ENCODE measurements around the gene GPSM3.
A peak's percentile ranks its signal among the peaks of the same experiment; 100 is the strongest.
"Not testable (repeated sequence)": the region's sequence is repeated elsewhere in the genome, so short reads cannot be mapped to it uniquely, and the experiment has no call there.

Gene GPSM3, protein sequence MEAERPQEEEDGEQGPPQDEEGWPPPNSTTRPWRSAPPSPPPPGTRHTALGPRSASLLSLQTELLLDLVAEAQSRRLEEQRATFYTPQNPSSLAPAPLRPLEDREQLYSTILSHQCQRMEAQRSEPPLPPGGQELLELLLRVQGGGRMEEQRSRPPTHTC

DNA sequence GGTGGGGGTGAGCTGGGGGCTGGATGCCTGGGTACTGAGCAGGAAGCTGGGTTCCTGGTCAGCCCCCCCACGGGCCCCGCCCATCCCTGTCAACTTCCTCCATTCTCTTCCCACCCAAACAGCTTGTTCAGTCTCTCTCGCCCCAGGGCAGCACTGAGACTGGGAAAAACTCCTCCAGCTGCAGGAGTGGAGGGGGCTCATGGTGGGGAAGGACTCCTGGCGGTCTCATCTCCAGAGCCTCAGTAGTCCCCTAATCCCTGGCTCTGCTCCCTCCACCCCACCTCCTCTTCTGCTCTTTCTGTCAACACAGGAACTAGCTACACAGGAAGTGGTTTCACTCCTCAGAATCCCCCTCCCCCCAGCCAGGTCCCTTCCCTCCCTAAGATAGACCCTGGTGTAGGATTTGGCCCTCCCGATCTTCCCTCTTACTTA is at the start of gene GPSM3:
TSS of gene GPSM3 (minus strand) at position 36 of the 432 bp plus-strand sequence. CDS start 130 bp downstream, outside the sequence.
- peak; percentile 56 for DNase-seq

DNA sequence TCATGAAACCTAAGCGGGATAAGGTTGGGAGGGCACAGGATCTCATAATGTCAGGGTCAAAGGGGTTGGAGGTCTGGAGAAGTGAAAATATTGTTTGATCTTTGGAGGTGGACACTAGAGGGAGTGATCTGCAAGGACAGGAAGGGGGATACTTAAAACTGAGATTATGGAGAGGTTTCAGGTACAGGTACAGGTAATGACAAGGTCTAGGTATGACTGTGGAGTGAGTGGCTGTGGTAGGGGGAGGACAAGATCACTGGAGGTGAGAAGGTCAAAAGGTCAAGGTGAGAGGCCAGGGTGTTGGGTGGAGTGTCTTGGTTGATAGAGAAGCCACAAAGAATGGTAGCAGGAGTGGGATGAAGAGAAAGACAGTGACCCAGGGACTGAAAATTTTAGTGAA is 48.2 kb upstream of the GPSM3 start:
- DNase-seq, result no peak

DNA sequence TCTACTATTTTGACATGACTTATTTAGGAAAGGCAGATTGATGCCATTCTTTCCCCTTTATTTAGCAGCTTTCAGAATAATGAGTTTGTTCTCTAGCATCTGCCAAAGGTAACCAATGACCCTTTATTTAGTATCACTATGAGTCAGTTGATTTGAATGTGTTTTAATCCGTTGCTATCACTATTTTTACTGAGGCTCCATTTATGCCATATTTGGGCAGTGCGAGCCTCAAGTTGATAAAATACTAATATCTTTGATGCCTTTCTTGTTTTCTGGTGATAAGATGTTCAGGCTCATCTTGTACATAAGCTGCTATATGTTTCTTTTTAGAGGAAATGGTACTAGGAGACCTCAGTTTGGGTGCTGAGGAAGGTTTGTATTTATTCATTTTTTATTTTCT is 47.0 kb upstream of the GPSM3 start:
- no peak for DNase-seq

DNA sequence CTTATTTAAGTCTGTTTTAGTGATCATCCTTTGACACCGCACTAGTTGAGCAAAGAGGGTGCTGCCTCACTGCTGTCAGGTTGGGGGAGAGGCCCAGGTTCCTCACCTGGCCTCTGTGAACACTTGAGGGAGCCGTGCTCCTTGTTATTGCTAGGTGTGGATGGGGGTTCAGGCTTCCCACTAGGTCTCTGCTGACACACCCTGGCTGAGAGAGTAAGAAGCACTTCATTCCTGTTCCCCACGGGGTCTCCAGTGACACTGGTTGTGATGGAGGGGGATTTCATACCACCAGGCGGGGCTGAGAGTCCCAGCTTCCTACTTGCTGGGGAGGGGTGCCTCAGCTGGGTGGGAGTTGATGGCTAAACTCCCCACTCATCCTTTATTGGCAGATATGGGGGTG is 42.5 kb upstream of the GPSM3 start:
- DNase-seq, result no peak

DNA sequence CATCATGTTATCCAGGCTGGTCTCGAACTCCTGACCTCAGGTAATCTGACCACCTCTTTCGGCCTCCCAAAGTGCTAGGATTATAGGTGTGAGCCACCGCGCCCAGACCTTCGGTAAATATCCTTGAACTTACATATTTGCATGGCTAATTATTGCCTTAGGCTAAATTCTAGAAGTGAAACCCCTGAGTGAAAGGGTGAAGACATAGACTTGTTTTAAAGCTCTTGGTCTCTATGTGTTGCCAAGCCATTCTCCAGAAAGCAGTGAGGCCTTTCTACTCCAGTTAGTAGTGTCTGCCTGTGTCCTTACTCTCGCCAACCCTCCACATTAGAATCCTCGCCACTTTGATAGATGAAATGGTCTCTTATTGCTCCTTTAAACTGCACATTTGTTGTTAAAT is 34.0 kb upstream of the GPSM3 start:
- DNase-seq, result no peak

DNA sequence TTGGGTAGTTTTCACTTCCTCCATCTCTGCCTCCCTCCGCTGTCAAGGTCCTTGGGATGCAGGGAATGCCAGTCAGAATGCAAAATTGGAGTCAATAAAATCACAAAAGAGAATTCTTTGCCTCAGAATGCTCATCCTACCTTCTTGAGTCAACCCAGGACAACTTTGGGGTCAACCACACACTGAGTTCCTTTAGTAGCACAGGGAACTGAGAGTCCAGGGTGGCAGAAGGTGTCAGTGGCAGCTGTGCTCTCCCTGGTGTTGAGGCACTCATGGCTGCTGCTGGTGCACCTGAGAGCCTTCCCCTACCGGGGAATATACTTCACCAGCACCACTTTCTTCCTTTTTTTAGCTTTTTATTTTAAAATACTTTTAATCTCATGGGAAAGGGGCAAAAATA is 32.3 kb upstream of the GPSM3 start:
- DNase-seq, result no peak

DNA sequence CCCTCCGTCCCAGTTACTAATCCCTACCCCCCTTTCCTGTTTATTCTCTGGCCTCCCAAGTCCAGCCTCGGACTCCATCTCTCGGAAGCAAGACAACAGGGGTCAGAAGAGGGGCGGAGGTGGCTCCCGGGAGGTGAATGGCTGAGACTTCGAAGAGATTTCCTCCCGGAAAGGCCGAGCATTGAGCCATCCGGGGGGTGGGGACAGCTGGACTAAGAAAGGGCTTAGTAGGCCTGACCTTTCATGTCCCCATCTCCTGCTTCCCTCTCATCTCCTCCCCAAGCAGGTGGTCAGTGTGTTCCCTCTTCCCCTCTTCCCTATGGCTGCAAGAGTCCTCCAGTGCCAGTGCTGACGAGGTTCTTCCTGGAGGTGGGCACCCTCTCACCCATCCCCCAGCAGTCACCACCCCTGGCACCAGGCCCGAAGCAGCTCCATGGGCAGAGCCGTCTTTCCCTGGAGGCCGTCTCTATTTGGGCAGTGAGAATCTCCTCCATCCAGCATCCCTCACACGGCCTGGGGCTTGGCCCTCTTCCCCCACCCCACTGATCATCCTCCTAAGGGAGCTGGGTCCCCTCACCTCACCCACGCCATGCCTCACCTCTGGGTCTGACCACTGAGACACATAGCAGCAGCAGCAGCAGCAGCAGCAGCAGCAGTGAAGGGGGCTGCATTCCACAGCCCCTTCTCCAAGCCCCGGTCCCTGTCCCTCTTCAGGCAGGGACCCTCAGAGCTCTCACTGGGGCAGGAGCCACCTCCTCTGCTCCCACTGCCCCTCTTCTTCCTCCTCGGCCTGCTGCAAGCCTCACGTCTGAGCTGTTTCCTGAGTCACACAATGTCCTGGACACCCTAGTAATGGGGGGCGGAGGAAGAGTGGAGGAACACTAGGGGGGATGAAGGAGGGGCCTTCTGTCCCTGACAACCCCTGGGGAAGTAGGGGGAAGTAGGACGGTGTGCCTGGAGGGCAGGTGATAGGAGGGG is 31.1 kb upstream of the GPSM3 start, which contains the start of gene NOTCH4:
TSS of gene NOTCH4 (minus strand) at position 810 of the 978 bp plus-strand sequence. CDS start at position 671, 139 bp downstream.
- DNase-seq, result no peak

DNA sequence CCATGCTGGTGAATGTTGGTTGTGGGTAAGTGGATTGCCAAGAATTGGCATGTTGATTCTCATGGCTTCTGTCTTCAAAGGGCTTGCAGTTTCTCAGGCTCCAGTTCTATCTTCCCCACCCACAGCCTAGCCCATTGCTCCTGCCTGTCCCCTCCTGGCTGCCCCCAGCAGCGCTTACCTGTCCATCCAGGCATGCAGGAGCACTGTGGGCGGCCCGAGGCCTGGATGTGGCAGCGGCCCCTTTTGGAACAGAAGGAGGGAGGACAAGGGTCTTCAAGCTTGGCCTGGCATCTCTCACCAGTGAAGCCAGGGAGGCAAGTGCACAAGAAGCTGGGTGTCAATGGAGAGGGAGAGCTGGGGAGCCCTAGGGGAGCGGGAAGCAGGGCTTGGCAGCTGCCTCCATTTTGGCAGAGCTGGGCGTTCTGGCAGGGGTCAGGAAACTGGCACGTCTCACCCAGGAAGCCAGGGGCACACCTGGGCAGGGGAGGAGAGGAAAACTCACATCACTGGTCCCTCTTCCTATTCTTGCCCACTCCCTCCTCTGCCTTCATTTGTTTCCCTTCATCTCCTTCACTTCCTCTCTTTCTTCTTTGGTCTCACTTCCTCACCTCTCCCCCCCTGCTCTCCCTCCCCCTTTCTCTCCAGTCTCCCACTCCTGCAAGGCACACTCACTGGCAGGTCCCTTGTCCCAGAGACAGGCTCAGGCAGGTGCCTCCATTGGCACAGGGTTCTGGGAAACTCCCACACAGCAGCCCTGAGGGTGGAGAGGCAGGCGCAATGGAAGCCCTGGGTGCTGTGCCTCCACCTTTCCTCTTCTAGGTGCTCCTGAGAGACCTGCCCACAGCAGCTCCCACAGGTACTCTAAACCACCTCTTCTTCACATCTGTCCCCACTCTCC is 30.1 kb upstream of the GPSM3 start:
- DNase-seq, result no peak

DNA sequence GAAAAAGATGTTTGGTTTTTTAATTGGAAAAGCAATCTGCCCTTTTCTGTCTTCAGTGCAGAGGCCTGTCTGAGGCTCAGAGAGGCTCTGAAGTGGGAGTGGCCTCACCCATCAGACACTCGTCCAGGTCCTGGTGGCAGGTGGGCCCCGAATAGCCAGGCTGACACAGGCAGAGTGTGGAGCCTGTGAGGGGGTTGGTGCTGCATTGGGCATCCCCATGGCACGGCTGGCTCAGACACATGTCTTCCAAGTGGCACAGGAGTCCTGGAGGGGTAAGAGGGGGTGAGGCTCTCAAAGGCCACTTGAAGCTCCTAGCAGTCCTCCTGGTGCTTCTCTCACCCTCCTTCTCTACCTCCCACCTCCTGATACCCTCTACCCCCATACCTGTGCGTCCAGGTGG is 27.6 kb upstream of the GPSM3 start:
- DNase-seq, result no peak

DNA sequence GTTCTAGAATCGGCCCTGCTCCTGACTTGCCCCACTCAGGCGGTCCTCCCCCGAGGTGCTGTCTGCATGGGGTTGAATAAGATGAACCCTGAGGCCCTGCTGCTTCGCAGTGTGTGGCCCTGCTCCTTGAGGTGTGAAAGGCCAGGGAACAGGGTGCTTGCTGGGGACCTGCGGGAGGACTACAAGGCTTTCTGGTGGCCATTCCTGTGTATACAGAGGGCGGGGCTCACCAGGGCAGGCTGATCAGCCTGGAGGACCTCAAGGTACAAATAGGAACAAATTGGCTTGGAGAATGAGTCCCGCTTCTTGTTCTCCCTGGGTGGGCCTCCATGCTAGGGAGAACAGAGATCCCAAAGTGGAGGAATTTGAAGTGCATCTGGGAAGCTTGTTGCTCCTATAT is 25.7 kb upstream of the GPSM3 start:
- no peak for DNase-seq

DNA sequence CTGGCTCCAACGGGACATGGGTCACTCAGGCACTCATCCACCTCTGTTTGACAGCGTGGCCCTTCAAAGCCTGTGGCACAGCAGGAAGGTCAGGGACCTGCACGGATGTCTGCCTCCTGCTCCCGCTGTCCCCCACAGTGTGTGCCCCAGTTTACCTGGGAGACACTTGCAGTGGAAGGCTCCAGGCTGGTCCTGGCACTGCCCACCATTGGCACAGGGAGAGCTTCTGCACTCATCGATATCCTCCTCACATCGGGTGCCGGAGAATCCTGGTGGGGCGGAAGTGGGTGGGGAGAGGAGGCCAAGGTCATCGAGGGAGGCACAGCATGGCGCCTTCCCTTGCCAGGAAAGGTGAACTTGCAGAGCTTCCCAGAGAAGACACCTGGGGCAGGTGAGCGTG is 24.6 kb upstream of the GPSM3 start:
- no peak for DNase-seq

DNA sequence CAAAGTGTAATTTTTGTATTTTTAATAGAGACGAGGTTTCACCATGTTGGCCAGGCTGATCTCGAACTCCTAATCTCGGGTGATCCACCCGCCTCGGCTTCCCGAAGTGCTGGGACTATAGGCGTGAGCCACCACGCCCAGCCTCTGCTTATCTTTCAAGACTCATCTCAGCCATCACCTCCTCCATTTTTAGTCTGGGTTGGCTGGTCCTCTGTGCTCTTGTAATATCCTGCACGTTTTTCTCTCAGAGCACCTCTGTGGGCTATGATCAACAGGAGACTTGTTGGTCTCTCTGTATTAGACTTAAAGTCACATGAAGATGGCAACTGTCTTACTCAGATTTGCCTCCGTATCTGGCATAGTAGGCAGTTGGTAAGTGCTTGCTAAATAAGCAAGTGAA is 23.8 kb upstream of the GPSM3 start:
- no peak for DNase-seq

DNA sequence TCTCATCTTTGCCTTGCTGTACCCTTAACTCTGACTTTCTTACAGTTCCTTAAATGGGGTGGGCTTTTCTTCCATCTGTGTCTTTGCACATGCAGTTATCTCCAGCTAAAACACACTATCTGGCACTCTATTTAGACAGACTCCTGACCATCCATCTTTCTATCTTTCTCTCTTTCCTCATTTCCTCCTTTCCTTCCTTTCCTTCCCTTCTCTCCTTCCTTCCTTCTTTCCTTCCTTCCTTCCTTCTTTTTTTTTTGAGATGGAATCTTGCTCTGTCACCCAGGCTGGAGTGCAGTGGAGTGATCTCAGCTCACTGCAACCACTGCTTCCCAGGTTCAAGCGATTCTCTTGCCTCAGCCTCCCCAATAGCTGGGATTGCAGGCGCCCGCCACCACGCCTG is 23.2 kb upstream of the GPSM3 start:
- no peak for DNase-seq

DNA sequence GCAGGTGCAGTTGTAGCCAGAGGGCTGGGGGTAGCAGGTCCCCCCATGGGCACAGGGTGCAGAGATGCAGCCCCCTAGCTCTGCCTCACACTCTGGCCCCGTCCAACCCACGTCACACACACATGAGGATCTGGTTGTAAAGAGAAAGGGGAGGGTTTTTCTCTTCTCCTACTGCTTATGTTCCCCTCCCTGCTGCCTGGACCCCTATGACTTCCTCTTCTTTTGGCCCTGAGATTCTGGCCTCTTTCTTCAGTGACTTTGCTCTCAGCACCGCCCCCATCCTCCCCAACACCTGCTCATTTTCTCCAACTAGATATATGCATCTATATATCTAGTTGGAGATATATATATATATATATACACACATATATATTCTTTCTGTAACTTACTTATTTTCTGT is 21.7 kb upstream of the GPSM3 start:
- DNase-seq, result no peak

DNA sequence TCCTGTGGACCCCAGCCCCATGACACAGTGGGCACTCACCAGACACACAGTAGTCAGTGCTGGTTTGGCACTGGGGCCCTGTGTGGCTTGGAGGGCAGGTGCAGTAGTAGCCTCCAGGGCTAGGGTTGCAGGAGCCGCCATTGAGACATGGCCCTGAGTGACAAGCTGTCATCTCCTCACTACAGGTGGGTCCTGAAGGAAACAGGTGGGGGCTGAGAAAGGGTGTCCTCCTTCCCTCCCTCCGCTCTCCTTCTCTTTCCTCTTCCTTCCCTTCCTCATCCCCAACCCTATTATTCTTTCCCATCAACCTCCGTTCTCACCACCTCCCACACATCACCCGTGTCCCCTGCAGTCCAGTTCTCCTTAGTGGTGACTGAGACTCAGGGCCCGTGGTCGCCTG is 21.2 kb upstream of the GPSM3 start:
- no peak for DNase-seq

DNA sequence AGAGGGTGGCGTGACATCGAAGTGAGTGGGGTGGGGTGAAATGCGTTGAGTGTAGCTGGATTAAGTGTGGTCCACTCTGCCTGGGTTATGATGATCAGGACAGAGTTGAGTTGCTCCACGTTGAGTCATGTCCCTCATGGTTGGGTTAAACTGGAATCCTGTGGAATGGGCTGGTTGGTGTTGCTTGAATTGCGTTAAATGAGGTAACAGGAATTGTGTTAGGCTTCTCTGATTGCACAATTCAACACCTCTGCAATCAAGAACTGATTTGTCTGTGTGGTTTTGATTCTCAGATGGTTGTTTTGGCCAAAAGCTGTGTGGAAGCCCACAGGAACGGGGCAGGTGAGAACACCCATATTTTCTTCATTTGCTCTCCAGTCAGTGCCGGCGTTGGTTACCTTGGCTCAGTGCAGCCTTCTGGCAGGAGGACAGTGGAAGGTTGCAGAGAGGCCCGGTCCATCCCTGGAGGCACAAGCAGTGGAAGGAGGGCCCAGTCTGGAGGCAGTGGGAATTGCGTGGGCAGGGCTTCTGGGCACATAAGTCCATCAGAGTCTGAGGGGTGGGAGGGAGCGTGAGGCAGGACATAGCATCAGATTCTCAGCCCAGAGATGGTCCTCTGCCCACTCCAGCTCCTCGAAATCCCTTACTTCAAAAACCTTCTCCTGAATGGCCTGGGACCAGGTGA is 19.8 kb upstream of the GPSM3 start:
- no peak for DNase-seq

DNA sequence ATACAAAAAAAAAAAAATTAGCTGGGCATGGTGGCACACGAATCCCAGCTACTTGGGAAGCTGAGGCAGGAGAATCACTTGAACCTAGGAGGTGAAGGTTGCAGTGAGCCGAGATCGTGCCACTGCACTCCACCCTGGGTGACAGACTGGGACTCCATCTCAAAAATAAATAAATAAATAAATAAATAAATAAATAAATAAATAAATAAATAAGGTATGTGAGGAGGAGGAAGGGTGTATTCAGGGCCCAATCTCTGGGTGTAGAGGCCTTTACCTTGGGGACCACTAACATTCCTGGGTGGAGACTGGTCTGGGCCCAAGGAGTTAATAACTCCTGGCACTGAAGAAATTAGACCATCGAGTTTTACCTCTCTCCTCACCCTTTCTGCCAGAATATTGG is 19.0 kb upstream of the GPSM3 start:
- DNase-seq, result not testable (repeated sequence)

DNA sequence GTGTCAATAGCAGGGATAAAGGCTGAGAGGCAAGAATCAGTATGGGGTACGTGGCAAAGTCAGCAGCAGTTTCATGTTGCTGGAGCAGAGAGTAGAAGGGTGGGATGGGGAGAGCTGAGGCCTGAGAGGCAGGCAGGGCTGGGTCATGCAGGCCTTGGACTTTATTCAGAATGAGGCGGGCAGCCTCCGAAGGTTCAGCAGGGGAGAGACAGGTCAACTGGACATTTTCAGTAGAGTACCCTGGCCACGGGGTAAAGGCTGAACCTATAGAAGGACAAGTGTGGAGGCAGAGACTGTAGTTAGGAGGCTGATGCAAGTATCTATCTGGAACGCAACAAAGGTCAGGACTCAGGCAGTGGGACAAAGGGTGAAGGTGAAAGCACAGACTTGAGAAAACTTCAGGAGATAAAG is 17.8 kb upstream of the GPSM3 start:
- DNase-seq, result no peak

DNA sequence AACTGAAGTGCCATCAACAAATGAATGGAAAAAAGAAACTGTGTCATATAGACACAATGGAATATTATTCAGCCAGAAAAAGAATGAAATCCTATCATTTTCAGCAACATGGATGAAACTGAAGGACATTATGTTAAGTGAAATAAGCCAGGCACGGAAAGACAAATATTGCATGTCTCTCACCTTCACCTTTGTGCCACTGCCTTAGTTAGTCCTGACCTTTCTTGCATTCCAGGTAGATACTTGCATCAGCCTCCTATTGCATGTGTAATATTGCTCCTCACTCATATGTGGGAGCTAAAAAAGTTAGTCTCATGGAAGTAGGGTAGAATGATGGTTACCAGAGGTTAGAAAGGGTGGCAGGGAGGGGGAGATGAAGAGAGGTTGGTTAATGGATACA is 16.6 kb upstream of the GPSM3 start:
- no peak for DNase-seq

DNA sequence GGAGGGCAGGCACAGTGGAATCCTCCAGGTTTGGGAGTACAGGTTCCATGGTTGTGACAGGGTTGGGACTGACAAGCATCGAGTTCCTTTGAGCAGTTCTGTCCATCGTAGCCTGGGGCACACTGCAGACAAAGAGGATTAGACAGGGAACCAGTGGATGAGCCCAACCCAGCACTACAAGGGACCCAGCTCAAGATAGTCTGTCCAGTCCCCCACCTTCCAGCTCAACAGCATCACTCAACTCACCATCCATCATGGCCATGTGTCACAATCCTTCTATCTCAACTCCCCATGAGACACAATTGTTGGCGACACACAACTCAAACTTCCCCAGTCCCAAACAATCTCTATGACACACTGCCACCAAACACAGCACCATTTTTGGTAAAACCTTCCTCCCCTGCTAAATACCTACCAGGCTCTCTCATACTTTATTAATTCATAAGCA is 11.8 kb upstream of the GPSM3 start:
- no peak for DNase-seq

DNA sequence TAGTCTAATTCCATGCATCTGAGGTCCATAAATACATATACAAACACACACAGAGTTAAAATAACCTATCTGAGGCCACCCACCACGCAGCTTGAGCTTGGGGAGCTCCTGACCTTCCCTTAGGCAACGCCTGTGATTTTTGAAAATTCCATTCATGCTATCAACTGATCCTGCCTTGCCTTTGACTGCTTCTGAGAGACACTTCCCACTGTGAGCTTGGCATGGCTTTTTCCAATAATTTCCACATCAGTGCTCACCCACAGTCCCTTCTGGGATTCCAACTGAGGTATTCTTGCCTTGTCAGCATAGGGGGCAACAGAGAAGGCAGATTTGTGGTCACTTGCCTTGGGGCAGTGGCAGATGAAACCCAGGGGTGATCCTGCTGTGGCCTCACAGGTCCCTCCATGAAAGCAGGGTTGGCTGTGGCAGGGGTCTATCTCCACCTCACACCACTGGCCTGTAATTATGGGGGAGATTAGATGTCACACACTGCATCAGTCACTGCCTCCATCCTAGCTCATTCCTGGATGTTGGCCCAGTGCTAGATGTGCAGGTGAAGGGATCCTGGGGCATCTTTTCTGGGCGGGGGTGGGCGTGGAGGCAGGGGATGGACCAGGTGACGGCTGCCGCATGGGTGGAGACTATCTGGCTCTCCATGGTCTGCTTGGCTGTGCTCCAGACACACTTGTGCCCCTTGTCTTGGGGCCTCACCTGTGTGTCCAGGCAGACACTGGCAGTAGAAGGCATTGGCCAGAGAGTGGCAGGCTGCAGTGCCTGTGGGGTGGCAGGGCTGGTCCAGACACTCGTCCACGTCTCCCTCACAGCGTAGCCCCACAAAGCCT is 11.2 kb upstream of the GPSM3 start:
- no peak for DNase-seq

DNA sequence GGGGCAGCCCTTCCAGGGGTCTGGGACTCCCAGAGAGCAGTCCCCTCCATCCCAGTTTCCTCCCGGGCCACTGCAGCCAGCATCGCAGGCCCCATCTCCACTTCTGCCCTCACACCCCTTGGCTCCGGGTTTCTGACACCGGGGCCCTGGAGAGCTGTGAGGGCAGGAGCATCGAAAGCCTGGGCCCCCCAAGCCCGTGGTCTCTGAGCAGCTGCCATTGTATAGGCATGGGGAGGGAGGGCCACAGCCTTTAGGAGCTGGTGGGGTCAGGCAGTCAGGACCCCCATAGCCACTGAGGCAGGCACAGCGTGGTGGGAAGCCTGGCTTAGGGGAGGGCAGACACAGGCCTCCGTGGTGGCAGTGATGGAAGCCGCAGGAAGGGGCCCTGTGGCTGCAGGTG is 9.7 kb upstream of the GPSM3 start:
- DNase-seq, result no peak
